Right lobe of liver (tissue), 6 donors: ENCODE data around the gene RAB11FIP4. TPM values are rescaled to one million over a fixed set of nuclear protein-coding genes. Genes with fewer than 3 reads are reported as not detected.

Experiments used
- ATAC-seq, 4 donors: fragments of 200-7000 bp; cut with Tn5 transposase; one replicate each; pipeline ENCODE4 v1.9.1; 2020; ENCODE audit warnings: mild to moderate bottlenecking in 4 of 4, moderate library complexity in 4 of 4
- DNase-seq, 3 donors: peaks; one replicate each; pipeline ENCODE4 v3.0.0-alpha.2; 2020
- H3K27ac ChIP-seq, 3 donors: fragments of 200-600 bp; one replicate each; pipeline ENCODE4 v1.8.0; 2022
- H3K27me3 ChIP-seq, 2 donors: fragments of 200-600 bp; one replicate each; pipeline ENCODE4 v1.8.0; 2022
- H3K36me3 ChIP-seq, 4 donors: fragments of 200-600 bp; sonication (generic) in 1 of 4; one replicate each; pipeline versions ENCODE4 v1.5.1 to v1.8.0; 2017 to 2022; ENCODE audit warnings: control low read depth in 1 of 4
- H3K4me1 ChIP-seq, 4 donors: fragments of 200-600 bp; sonication (generic) in 1 of 4; one replicate each; pipeline versions ENCODE4 v1.5.1 to v1.8.0; 2017 to 2022; ENCODE audit warnings: control low read depth in 1 of 4
- H3K4me3 ChIP-seq, 3 donors: fragments of 200-600 bp; one replicate each; pipeline ENCODE4 v1.8.0; 2022
- H3K9me3 ChIP-seq, 4 donors: fragments of 200-600 bp; sonication (generic) in 1 of 4; one replicate each; pipeline versions ENCODE4 v1.5.1 to v1.8.0; 2017 to 2022; ENCODE audit warnings: control low read depth in 1 of 4
- POLR2A ChIP-seq: fragments of 450-650 bp; IDR thresholded peaks from one replicate; pipeline ENCODE4 v1.6.1; 2017; ENCODE audit warnings: antibody characterized with exemption, mild to moderate bottlenecking
- WGBS: methylation state at CpG from one replicate; pipeline ENCODE4 v1.1.6; 2018; ENCODE audit warnings: low coverage, low lambda C conversion rate; ENCODE audit not compliant: insufficient coverage; ENCODE audit errors: missing lambda C conversion rate; 5-methylcytosine and 5-hydroxymethylcytosine counted together
- intact Hi-C, 2 donors: fragments of 100-400 bp; cut with DNase I; formaldehyde crosslinking; loops; one replicate each; pipeline versions ENCODE4 v1.11.2 to v1.14.1; 2022
- total RNA-seq, 6 experiments: library from RNA; depleted of rRNA in 2 of 6; stranded (reverse); fragments of >200 nt in 2 of 6; fragmentation: NEBNext Ultra II Directional in 3 of 6; extraction: Animal tissue kit (Norgen Biotek cat#: 25700) in 3 of 6; gene quantifications; one replicate each; pipeline versions ENCODE4 v1.1.0 to v1.2.4, GENCODE V29; 2016 to 2023
- TF ChIP-seq, protein P1 (sequence below), 4 donors: fragments of 200-600 bp in 3 of 4; fragments of 450-650 bp in 1 of 4; IDR thresholded peaks; one replicate each; pipeline versions ENCODE4 v1.5.1 to v1.8.0; 2016 to 2022; ENCODE audit warnings: antibody characterized with exemption in 4 of 4, mild to moderate bottlenecking in 2 of 4
- donor health status: DM: no; HTN: yes; CAD: no.
- donor health status: DM: no; HTN: no; CAD: no.
- donor health status: DM: no; HTN: no; CAD: no.
- donor health status: DM: no; HTN: yes; CAD: no.
- donor health status: DM: no; HTN: yes; CAD: no.

The RAB11FIP4 gene
- total RNA-seq, 6 experiments from 2014 or later: 3.5 to 6.6 (median 4.6) TPM

DNA sequence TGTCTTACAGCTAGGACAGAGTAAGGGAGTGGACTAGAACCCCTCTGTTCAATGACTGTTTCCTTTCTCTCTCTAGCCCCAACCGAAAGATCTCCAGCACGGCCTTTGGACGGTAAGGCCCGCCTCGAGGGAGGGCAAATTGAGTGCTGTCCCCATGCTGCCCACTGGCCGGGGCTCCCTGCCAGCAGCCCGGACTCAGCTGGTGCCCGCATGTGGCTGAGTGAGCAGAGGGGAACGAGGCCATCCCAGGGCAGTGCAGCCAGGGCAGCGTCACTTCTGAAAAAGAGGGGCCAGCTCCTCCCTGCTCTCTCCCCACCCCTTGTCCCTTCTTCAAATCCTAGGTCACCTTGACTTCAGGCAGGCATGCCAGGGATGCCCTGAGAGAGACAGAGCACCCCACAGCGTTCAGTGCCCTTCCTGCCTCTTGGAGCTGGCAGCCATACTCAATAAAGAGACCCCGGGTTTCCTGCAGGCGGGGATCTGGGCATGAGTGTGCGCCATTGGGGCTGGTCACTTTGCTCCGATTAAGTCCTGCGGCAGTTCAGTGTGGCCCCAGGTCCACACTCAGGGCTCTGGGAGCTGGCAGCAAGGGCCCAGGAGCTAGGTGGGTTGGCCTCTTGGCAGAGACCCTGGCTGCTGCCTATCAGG, 130.9 kb downstream of the RAB11FIP4 start:
- no peaks in the 10 kb centered on the region for H3K36me3 ChIP-seq
- peaks cover 0 to 17% (median 6%) of the 10 kb centered on the region in 4 donors for H3K4me1 ChIP-seq
- peak; percentile 29 to 66 (median 58) for ATAC-seq
- H3K4me3 ChIP-seq: no peak overlapping the region
- peak in 1 of 3 donors; percentile 78 for DNase-seq
- peak overlapping the region in 1 of 3 donors; percentile 47 for H3K27ac ChIP-seq
- 80% methylated on average over 1 of the region's 16 CpGs for WGBS
- H3K27me3 ChIP-seq: no peaks in the 10 kb centered on the region
- no peaks in the 10 kb centered on the region for H3K9me3 ChIP-seq
- TF ChIP-seq, protein P1, sequence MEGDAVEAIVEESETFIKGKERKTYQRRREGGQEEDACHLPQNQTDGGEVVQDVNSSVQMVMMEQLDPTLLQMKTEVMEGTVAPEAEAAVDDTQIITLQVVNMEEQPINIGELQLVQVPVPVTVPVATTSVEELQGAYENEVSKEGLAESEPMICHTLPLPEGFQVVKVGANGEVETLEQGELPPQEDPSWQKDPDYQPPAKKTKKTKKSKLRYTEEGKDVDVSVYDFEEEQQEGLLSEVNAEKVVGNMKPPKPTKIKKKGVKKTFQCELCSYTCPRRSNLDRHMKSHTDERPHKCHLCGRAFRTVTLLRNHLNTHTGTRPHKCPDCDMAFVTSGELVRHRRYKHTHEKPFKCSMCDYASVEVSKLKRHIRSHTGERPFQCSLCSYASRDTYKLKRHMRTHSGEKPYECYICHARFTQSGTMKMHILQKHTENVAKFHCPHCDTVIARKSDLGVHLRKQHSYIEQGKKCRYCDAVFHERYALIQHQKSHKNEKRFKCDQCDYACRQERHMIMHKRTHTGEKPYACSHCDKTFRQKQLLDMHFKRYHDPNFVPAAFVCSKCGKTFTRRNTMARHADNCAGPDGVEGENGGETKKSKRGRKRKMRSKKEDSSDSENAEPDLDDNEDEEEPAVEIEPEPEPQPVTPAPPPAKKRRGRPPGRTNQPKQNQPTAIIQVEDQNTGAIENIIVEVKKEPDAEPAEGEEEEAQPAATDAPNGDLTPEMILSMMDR (IDR thresholded peaks at IDR 0.05): no peak
- TF ChIP-seq POLR2A: no peak
- intact Hi-C loops: no loop called here

DNA sequence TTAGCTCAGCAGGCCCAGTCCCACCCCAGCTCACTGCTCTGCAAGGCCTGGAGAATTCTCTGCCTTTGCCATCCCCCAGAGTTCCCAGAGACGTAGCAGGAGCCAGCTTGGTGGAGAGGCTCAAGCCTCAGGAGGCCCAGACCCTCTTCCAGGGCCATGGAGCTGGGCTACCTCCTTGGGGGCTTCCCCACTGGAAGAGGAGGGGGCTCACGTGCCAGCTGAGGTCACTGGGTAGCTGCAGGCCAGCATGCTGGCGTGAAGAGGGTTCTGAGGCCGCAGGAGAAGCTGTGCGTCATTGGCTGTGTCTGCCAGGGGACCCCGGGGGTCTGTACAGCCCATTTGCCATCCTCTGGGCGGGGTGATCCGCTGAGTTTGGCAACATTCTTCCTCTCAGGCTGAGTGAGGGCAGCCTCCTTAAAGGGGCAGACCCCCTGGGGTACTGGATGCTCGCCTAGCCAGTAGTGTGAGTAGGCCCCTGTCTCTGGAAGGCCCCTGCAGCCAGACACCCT, 131.6 kb downstream of the RAB11FIP4 start:
- H3K9me3 ChIP-seq: no peaks in the 10 kb centered on the region
- no CpG with 5 or more reads among the region's 9 CpGs for WGBS
- no peak overlapping the region for H3K27ac ChIP-seq
- H3K4me1 ChIP-seq: peaks cover 0 to 17% (median 6%) of the 10 kb centered on the region in 4 donors
- H3K27me3 ChIP-seq: no peaks in the 10 kb centered on the region
- DNase-seq (no peak), ATAC-seq (no peak)
- no peak overlapping the region for H3K4me3 ChIP-seq
- TF ChIP-seq, protein P1 (IDR thresholded peaks at IDR 0.05): no peak
- TF ChIP-seq POLR2A: no peak
- intact Hi-C loops: no loop called here
- H3K36me3 ChIP-seq: peaks cover 0 to 3% (median 0%) of the 10 kb centered on the region in 4 donors

DNA sequence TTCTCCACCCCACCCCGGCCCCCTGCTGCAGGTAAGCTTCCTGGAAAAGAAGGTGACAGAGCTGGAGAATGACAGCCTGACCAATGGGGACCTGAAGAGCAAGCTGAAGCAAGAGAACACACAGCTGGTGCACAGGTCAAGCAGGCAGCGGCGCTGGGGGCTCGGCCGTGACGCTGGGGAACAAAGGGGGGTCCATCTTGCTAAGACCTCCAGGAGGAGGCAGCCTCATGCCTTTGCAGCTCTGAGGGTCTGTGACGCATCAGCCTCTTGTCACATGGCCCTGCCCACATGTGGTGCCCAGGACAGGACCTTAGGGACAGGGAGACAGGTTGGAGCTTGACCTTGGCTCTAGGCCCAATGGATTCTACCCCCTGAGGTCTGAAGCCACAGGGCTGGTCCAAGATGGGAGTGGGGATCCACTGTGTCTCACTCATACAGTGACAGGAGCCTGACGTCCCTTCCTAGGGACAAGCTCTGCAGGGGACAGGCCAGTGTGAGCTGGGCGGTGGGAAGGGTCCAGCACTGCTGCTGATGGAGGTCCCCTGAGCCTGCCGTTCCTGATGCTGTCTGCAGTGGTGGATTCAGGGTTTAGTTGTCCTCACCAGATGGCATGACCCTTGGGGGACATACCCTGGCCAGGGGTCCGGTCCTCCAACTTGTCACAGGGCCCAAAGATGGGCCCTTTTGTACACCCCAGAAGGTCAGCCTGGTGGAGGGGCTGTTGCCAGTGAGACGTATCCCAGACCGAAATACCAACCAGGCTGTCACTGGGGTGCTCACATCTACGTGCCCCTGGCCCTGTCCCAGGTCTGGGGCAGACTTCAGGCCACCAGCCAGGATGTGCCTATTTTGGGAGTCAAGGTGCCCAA, 132.6 kb downstream of the RAB11FIP4 start:
- H3K27me3 ChIP-seq: no peaks in the 10 kb centered on the region
- peaks cover 0 to 3% (median 0%) of the 10 kb centered on the region in 4 donors for H3K36me3 ChIP-seq
- no peak for TF ChIP-seq POLR2A
- TF ChIP-seq, protein P1 (IDR thresholded peaks at IDR 0.05): no peak
- peaks cover 0 to 17% (median 6%) of the 10 kb centered on the region in 4 donors for H3K4me1 ChIP-seq
- intact Hi-C loops: no loop called here
- no peak overlapping the region for H3K27ac ChIP-seq
- no peaks in the 10 kb centered on the region for H3K9me3 ChIP-seq
- no peak overlapping the region for H3K4me3 ChIP-seq
- DNase-seq: no peak
- WGBS: 98% methylated on average over 5 of the region's 14 CpGs
- peak in 2 of 4 donors; percentile 1 to 10 for ATAC-seq

DNA sequence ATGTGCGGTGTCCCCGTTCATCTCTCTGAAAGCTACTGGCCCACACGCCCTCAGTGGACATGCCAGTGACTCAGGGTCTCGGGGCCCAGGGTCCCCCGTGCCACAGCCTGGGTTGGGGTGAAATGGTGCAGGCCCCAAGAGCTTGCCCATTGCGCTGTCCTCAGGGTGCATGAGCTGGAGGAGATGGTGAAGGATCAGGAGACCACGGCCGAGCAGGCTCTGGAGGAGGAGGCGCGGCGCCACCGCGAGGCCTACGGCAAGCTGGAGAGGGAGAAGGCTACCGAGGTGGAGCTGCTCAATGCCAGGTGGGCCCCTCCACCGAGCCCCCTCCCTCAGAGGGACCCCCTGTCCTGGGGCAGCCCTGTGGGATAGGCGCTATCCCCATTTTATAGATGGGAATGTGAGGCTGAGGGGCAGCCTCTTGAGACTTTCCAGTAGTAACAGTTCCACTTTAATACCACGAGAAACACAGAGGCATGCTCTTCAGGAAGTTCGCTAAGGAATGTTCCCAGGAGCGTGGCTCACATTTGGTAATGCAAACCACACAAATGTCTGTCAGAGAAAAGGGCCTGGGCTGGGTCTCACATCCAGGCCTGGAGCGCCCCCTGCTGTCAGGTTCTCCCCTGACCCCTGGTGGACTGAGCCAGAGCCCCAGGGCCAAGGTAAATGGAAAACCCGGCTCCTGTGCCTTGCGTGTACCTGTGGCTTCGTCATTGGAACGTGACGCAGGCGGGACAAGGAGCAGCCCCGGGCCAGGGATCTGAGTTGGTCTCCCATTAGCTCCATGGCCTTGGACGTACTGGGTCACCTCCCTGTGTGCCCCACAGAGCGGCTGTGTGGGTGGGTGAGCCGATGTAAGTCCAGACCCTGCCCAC, 133.7 kb downstream of the RAB11FIP4 start:
- DNase-seq (peak; percentile 90 to 92 (median 92)), ATAC-seq (peak; percentile 82 to 94 (median 87))
- peak overlapping the region in 2 of 3 donors; percentile 21 to 43 for H3K27ac ChIP-seq
- intact Hi-C loops: loop anchor here (5.0 kb wide), 1 partner anchor 88 kb away; no protein-coding TSS in a partner anchor
- no peaks in the 10 kb centered on the region for H3K9me3 ChIP-seq
- H3K36me3 ChIP-seq: peaks cover 0 to 3% (median 0%) of the 10 kb centered on the region in 4 donors
- no peak overlapping the region for H3K4me3 ChIP-seq
- 35% methylated on average over 8 of the region's 31 CpGs for WGBS
- H3K4me1 ChIP-seq: peaks cover 0 to 17% (median 6%) of the 10 kb centered on the region in 4 donors
- TF ChIP-seq, protein P1 (IDR thresholded peaks at IDR 0.05): peak; percentile 94 to 97 (median 96)
- no peak for TF ChIP-seq POLR2A
- H3K27me3 ChIP-seq: no peaks in the 10 kb centered on the region
